Stimulated activated CD4-positive, alpha-beta T cell treated with anti-CD3 and anti-CD28 coated beads, Interleukin-4, amount 100 ng/mL, for 1 hour (primary cell): ENCODE results near the gene BTNL8.

Experiments used
- DNase-seq: peaks from one replicate; pipeline ENCODE4 v3.0.0-alpha.2; 2020

Gene BTNL8, protein sequence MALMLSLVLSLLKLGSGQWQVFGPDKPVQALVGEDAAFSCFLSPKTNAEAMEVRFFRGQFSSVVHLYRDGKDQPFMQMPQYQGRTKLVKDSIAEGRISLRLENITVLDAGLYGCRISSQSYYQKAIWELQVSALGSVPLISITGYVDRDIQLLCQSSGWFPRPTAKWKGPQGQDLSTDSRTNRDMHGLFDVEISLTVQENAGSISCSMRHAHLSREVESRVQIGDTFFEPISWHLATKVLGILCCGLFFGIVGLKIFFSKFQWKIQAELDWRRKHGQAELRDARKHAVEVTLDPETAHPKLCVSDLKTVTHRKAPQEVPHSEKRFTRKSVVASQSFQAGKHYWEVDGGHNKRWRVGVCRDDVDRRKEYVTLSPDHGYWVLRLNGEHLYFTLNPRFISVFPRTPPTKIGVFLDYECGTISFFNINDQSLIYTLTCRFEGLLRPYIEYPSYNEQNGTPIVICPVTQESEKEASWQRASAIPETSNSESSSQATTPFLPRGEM

DNA sequence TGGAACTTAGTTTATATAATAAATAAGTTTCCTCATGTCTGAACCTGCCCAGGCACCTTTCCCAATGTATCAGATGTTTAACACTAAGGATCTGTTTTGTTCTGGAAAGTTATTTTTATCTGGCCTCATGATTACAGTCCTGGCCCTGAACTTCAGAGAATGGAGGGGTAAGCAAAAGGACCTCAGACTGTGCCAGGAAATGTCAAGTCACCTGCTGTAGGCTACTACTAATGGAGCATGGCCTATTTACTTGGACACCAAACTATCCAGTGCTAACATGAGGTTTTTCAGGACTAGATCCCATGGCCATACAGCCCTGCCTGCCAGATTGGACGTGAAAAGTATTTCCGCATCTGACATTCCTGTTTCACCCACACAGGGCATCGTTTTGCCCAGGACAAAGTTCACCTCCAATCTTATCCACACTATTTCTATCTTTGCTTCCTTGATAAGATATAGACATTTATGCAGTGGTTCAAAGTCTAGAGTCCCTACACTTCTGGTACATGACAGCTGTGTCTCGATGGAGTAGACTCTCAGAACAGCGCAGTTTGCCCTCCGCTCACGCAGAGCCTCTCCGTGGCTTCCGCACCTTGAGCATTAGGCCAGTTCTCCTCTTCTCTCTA lies at the start of gene BTNL8:
BTNL8 (plus strand) TSS at position 539 of the 626 bp plus-strand sequence. CDS start 152 bp downstream, outside the sequence.
- DNase-seq, result no peak

DNA sequence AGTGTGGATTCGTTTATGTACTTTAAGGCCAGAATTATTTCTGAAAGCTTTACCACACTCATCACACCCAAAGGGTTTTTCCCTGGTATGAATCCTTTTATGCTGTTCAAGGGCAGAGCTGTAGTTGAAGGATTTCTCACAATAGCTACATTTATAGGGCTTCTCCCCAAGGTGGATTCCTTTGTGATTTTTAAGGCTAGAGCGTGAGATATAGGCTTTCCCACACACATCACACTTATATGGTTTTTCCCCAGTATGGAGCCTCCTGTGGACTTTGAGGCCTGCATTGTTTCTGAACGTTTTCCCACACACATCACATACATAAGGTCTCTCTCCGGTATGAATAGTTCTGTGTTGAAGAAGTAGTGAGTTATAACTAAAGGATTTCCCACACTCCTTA lies 49.1 kb upstream of the BTNL8 start:
- no peak for DNase-seq

DNA sequence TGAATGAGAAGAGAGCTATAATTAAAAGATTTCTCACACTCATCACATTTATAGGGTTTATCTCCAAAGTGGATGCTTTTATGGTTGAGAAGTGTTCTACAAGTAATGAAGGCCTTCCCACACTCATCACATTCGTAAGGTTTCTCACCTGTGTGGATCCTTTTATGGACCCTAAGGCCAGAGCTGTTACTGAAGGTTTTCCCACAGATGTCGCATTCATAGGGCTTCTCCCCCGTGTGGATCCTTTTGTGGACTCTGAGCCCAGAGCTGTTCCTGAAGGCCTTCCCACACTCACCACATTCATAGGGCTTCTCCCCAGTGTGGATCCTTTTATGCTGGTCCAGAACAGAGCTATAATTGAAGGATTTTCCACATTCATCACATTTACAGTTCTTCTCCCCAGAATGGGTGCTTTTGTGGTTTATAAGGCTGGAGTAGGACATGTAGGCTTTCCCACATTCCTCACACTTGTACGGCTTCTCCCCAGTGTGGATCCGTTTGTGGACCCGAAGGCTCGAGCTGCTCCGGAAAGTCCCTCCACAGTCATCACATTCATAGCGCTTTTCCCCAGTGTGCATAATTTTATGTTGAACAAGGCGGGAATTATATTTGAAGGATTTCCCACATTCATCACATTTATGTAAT lies 48.4 kb upstream of the BTNL8 start:
- no peak for DNase-seq

DNA sequence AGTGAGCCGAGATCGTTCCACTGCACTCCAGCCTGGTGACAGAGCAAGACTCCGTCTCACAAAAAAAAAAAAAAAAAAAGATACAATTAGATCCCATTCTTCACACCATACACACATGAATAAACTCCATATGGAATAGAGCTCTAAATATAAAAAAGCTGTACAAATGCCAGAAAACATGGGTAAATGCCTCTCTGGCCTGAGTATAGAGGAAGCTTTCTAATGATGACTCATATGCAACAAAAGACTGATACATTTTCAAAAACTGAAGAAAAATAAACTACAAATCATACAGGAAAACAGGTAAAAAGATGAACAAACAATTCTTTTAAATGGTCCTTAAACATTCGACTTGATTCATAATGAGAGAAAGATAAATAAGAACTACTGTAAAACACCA lies 46.5 kb upstream of the BTNL8 start:
- DNase-seq, result no peak

DNA sequence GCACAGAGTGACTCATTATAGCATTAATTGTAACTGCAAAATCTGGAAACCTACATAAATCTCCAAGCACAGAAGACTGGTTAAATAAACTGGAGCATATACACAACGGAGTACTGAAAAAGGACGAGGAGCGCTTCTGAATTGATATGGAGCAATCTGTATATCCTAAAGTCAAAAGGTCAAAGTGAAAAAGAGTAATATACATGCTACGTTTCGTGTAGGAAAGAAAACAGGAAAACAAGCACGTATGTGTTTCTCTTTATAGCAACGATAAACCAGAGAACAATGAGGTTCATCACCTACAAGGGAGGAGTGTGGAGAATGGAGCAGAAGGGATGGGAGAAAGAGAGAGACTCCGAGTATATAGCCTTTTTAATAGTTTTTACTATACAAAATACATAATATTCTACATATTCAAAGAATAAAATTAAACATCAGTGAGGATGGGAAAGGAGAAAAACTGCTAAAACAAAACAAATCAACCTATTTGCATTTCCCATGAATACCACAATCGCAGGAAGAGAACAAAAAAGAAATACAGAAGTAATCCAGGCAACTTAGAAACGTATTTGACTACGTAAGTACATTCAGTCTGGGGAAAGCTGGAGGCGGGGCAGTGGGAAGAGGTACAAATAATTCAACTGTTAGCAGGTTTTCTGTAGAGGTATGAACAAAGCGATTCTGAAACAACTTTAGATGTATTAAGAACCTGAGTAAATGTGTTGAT lies 45.7 kb upstream of the BTNL8 start:
- DNase-seq, result no peak

DNA sequence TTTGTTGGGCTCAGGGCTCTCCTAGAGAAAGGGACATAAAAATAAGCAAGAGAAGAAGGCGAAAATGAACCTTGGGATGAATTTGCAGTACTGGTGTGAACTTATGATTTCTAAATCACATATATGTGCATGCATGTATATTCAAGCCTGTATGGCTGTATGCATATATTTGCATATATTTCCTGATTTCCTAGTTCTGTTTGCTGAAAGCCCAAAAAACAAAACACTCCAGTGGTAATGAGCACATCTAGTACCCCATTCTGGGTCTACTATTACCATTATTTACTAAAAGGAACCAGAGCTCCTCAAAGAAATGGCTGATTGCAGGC lies 45.1 kb upstream of the BTNL8 start:
- no peak for DNase-seq

DNA sequence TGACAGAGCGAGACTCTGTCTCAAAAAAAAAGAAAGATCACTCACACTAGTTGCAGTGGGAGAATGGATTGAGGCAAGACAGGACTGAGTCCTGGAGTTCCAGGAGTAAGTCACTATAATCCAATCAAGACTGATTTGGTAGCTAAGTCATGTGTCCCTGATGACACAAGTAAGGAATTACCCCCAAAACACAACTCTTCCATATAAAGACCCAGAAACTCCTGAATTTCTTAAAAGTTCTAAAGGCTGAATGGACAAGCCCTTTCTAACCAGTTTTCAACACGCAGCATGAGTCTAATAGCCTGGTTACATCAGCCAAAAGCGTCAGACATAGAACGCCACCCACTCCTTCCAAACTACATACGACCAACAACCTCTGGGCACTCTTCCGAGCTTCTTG lies 40.4 kb upstream of the BTNL8 start:
- DNase-seq, result no peak

DNA sequence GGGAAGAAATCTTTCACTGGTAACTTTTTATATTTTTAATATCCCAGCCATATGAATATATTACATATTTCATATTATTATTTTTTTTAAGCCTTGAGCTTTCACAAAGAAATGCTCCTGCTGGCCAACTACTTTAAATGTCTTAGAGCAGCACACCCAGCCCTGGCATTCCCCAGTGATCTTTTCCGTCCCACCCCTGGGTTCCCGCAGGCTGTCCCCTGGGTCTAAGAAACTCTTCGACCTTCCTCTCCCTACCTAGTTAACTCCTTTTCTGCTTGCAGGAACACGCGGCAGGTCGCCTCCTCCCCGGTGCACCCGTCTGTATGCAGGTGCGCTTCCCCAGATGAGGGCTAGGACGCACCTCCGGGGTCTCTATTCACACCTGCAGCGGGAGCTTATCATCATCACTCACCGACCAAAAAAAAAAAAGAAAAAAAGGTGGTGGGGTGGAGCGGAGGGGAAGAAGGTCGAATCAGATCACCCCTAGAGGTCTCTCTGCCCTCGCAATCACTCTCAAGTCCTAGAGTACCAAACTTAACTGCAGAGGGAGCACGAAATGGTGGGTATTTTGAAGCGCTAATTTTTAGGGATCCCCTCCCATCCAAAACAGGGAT lies 38.6 kb upstream of the BTNL8 start:
- DNase-seq, result peak; percentile 40

DNA sequence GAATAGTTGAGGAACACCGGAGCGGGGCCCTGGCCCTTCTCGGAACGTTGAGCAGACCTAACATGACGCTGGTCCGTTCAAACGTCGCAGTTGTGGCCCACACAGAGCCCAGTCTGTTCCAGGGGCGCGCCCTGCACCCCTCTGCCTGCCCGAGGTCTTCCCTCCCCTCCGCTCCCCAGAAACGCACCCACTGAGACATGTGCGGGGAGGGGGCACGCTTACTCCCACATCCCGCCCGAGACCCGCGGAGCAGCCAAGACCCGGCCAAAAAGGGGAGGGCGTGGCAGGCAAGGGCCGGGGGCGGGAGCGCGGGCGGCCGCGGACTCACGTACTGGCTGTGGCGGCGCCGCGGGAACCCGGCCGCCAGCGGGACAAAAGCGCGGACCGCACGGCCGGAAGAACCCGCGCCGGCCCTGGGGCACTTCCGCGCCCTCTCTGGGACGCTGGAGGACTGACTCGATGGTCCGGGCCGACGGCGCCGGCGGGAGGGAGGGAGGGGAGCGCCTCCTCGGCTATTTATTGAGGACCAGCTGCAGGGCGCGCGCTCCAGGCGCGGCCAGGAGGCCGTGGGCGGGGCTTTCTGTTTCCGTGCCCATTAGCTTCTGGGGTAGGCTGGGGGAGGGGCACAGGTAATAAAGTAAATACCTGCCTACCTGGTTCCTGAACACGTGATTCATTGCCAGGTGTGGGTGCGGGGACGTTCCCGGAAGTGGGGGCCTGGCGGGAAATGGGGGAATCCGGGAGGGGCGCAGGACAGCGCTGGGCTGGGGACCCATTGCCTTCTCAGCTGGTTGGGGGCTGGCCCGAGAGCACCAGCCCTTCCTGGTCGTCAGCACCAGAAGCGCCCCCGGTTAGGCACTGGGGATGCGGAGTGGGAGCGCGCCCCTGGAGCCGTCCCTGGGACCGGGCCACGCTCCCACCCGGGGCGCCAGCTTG lies 37.8 kb upstream of the BTNL8 start, which contains the start of gene ZFP62:
ZFP62 (minus strand) TSS at position 390 of the 936 bp plus-strand sequence; CDS start at position 333, 57 bp downstream.
- DNase-seq, result peak; percentile 88

DNA sequence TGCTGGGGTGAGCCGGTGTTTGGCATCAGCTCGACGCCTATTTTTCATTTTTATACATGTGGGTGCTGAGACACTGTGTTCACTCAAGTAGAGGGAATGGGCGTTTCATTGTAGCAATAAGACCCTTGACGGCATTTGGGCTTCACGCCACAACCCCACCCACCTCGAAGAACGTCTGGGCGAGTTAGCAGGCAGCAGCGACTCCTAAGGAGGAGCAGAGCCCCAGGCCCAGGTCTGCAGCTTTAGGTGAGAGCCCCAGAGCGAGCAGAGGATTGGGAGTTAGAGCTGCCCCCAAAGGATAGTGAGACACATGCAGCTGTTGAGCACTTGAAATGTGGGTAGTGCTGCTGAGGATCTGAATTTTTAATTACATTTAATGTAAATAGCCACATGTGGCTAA lies 36.3 kb upstream of the BTNL8 start:
- no peak for DNase-seq

DNA sequence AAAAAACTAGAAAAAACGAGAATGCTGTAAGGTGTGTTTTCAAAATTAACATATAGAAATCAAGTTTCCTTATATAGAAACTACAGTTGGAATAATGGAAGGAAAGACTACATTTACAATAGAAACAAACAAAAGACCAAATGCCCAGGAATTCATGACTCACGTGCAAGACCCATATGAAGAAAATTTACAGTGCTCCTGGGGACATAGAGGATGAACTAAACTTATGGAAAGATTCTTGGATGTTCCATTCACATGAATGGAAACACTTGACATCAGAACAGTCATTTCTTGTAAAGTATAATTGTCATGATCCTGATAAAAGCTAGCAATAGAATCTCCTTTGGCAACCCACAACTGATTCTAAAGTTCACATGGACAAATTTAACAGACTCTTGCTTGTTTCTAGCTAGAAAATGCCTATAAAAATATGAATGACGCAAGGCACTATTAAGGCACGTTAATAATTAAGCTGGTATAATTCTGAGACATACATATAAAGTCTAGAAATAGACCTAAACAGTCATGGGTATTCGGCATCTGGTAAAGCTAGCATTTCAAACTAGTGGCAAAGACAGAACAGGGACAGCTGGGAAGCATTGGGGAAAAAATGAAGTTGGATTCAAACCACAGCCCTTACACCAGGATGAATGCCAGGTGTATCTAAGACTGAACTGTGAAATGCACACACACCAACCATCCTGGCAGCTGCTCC lies 32.8 kb upstream of the BTNL8 start:
- DNase-seq, result no peak

DNA sequence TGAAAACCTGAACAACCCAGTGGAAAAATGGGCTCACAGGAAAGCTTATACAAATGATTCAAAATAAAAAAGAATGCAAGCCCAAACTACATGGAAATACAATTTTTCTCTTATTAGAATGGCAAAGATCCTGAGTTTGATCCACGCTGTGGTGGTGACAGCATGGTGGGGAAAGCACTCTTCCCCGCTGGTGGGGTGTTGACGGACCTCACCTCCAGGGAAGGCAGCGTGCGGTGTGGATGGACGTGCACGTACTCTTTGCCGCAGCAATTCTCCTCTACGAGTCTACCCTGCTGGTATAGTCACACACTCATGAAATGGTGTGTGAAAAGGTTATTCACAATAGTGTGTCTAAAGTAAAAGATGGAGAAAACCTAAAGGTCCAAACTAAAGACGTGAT lies 32.0 kb upstream of the BTNL8 start:
- DNase-seq, result no peak

DNA sequence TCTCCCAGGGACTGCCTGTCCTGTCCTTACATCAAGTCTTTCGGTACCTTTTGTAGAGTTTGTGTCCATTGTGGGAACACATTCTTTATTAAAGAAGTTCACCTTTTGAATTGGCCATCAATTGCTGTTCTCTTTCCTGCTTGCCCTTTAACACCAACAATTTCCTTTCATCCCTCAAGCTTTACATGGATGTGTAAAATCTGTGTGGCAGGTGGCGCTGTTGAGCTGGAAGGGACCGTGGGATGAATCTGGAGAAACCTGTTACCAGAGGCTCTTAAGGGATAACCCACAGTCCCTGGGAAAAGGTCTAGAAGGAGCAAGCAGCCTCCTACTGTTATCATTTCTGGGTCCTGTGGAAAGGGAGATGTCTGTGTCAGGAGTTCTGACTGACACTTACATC lies 30.0 kb upstream of the BTNL8 start:
- DNase-seq, result peak; percentile 67

DNA sequence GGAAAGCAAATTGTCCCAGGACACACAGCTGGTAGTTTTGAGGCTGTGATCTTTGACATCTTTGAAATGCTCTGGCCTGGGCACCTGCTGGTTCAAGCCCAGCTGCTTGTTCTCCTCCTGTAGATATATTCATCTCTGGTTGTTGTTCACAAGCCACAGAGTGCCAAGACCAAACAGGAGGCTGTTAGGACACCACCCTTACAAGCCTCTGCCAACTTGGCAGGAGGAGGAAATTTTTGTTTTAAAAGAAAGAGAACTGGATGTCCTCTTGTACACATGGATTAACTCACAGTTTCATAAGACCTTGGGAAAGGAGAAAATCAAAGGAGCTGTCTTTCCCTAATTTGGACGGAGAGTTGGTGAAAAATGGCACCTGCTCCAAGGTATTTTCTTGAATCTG lies 29.4 kb upstream of the BTNL8 start:
- no peak for DNase-seq

DNA sequence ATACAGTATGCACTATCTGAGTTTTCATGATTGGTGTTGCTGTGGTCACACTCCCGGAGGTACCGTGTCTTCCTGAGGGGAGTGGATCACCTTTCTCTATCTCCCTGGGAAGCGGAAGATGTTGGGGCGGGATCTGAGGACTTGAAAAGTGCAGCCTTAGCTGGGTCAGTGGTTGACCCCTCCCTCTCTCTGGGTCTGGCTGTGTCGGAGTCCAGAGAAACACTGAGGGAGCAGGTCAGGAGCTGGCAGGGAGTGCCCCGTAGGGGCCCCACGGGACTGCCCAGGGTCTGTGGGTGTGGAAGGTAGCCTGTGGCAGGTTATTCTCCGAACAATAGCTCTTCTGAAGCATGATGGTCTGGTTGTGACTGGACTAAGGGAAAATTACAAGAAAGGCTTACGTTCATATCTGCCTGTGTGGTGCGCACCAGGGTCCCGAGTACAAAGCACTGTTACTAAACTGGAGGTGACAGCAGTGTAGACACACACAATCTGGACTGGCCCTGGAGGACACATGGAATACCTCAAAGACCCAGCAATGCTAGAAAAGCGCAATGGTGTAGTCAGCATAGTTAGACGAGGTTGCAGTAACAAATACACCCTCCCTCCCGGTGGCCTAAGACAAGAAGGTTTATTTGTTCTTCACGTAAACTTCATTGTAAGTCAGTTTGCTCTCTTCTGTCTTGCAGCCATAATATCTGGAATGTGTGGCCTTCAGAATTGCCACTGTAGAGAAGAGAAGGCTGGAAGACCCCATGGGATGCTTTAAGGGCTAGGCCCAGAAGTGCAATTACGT lies 28.5 kb upstream of the BTNL8 start:
- DNase-seq, result no peak

DNA sequence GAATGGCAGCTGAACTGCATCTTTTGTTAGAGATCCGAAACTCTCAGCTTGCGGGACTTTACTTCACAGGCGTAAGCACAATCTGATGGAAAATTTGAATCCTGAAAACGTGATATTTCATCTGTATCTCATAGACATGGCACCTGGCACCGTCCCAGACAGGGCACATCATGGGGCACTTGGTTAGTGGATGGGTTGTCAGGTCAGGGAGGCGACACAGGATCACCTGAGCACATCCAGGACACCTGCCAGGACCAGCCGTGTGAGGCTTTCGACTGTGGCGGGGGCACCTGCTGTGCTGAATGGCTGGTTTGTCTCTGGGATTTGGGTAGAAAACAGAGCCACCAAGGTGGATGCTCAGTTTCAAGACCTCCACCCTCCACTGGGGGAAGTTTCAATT lies 26.5 kb upstream of the BTNL8 start:
- no peak for DNase-seq

DNA sequence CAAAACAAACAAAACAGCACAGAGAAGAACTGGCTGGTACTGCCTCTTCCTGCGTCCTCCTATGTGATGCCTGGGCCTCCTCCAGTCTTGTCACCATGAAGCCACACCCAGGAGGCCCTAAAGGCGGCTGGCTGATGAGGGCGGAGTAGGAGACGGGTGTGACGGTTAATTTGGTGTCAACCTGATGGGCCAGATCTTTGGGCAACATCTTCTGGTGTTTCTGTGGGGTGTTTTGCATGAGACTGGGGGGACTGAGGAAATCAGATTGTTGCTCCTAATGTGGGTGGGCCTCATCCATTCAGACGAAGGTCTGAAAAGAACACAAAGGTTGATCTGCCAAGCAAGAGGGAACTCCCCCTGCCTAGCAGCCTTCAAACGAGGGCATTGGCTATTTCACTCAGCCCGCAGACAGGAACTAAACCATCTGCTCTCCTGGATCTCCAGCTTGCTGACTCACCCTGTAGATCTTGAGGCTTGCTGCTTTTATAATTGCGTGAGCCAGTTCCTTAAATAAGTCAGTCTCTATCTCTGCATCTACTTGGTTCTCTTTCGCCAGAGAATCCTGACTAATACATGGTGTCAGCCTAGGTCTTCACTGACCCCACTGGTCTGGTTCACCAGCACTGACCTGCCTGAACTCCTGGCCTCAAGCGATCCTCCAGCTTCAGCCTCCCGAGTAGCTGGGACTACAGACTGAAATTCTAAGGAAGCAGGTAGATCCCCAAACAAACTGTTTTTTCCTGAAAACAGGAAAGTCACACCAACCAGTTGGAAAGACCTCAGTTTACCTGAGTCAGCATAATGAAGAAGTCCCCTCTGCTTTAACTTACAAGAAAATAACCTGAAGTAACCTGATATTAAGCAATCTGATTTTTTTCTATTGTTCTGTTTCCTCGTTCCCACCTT lies 25.1 kb upstream of the BTNL8 start:
- no peak for DNase-seq

DNA sequence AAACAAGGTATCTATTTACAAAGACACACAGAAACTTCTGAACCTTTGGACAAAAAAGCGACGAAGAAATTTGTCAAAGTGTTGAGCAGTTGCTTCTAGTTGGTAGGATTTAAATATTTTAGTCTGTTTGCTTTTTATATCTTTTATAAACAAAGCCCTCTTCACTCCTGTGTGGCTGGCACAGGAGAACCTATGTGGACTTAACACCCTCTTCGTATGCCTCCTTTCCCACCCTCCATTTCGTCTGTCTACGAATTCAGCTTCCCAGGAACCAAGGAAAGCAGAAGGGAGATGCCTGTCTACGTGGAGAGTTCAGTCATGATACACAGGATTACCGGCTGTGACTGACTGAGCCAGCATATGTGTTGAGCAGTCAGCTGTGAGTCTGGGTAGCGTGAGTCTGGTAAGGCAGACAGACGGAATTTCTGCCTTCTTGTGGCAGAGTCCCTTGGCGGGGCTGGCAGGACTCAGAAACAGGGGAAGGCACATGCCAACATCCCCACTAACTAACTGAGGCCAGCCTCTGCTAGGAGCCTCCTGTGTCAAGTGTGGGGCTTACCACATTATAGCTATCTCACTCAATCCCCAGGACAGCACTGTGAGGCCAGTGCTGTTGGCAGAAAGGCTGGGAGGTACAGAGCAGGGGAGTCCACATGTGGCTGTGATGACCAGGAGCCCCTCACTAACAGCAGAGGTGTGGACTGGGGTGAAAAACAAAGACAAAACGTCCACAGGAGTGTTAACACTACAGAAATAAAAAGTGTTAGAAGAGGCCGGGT lies 24.0 kb upstream of the BTNL8 start:
- no peak for DNase-seq
